ENCODE results near the gene GPN2.

The GPN2 gene

DNA sequence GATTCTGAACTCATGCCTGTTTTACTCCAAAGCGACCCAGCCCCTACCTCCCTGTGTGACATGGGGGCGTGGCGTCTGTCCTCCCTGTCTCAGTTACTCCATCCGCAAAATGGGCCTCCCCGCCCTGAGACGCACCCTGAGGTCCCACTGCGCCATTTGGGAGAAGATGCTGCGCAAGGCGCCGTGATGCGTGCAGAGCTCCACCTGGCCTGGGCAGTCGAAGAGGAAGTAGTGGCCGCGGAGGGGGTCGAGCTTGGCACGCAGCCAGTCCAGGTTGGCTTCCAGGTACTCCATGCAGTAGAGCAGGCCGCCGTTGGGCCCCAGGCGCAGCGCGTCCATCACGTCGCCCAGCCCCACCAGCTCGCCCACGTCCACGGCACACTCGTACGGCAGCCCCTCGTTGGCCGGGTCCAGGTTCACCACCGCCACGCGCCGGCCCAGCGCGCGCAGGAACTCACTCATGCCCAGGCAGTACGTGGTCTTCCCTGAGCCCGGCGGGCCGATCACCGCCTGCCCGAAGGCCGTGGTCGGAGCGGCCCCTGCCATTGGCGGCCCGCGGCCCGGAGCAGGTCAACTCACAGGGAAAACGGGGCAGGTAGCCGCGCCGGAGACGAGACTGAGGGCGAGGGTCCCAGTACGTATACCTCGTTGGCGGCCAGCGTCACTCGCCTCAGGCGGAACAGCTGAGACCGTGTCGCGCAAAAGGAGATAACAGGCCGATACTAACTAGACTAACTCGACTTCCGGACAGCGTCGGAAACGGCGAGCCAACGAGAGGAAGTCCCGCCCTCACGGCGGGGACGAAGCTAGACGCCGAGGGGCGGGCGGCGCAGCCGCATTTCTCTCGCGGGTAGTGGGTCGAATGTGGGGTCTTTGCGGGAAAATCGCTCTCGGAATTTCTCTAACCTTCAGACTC is at the start of gene GPN2:
Gene GPN2 (minus strand): TSS at position 733 of the 916 bp plus-strand sequence. CDS start 187 bp downstream, at position 546.
- peak; percentile 94 for DNase-seq

DNA sequence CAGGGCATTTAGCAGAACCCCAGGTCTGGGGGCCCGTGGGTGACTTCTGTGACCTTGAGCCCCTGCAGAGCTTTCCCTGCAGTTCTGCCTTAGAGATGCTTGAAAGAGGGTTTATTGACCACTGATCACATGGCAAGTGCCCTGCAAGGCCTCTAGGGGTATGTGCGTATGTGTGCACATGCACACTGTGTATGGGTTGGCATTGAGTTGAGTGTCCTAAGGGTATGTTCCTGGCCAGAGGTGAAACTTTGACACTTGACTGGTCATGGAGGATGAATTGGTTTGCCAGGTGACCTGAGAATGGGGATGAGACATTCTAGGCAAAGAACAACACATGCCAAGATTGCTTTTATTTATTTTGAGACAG is 48.6 kb upstream of the GPN2 start:
- DNase-seq = no peak

DNA sequence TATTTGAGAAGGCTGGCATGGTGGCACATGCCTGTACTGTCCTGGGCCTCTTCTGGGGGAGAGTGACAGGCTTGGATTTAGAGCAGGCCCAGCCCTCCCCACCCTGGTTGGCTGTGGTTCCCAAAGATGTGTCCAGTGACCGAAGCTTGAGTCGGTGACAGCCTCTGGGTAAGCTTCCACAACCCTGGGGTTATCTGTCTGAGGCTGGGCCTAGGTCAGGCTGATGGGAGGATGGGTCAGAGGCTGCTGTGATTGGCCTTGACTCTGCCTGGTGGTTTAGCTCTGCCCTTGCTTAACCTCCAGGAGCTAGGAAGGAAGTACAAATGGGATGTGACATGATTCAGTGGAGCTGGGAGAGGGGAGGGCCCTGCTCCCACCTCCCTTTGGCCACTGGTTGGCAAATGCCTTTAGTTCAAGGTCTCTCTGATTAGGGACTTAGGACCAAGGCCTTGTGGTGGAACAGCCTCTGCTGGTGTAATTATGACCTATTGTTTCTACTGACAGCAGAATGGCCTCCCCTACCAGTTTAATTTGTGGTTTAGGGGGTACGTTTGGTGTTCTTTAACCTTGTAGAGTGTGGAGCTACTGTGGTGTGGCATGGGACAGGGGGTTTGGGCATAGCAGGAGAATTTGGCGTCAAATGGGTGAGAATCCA is 48.0 kb upstream of the GPN2 start:
- no peak for DNase-seq

DNA sequence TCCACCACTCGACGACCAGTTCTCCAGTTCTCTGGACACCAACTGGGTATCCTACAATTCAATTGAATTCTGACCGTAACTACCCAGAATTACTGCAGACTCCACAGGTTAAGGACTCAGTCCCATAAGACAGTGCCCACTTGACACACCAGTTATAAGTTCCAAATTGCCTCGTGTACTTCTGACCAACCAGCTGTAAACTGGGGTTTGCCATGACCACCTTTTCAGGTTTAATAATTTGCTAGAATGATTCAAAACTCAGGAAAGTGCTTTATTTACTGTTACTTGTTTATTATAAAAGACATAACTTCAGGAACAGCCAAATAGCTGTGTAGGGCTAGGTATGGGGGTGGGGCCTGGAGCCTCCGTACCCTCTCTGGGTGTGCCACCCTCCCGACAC is 46.7 kb upstream of the GPN2 start:
- no peak for DNase-seq

DNA sequence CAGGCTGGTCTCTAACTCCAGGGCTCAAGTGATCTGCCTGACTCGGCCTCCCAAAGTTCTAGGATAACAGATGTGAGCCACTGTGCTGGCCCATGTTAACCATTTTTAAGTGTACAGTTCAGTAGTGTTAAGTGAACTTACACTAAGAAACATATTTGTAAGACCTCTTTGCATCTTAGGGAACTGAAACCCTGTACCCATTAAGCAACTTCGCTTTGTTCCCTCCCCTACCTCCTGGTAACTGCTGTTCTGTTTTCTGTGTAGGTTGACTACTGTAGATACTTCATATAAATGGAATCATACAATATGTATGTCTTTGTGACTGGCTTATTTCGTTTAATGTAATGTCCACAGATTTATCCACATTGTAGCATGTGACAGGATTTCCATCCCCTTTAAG is 42.4 kb upstream of the GPN2 start:
- no peak for DNase-seq

DNA sequence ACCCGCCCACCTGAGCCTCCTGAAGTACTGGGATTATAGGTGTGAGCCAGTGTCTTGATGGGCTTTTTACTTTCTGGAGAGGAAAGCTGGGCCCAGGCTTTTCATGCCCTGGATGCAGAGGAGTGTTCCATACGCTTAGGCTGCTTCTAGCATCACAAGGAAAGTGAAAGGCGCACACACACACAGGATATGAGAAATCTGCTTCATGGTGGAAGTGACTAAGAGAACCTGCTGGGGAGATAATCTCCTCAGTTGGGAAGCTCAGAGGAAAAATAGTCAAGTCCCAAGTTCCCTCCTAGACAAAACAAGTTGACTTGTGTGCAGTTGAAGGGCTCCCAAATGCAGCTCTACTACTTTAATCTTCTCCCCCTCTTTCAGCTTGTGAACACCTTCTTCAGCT is 33.6 kb upstream of the GPN2 start:
- DNase-seq = no peak

DNA sequence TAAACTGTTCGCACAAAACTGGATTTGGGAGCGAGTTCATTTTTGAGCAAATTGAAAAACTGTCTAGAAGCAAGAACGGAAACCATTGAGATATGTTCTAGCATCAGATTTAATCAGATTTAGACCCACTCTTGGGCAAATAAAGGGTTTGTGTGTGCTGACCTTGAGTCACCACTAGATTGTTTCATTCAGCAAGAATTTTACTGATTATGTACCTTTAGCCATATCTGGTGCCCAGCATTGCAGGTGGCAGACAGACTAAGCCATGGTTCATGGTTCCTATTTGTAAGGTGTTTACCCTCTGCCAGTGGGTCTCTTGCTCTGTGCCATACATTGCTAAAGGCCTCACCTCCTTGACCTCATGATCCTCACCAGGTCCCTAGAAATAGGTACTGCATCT is 32.8 kb upstream of the GPN2 start:
- DNase-seq = no peak

DNA sequence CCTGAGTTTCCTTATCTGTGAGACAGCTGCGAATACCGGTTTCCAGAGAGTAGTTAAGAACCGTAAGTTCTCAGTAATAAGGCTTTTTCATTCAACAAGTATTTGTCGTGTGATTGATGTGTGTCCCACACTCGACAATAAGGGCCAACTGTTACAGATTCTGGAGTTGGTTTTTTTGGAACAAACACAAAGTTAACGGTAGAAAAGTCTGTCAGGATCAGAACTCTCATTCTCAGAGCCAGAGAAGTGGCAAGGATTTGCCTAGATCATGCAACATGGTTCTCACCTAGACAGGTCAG is 32.3 kb upstream of the GPN2 start:
- no peak for DNase-seq

DNA sequence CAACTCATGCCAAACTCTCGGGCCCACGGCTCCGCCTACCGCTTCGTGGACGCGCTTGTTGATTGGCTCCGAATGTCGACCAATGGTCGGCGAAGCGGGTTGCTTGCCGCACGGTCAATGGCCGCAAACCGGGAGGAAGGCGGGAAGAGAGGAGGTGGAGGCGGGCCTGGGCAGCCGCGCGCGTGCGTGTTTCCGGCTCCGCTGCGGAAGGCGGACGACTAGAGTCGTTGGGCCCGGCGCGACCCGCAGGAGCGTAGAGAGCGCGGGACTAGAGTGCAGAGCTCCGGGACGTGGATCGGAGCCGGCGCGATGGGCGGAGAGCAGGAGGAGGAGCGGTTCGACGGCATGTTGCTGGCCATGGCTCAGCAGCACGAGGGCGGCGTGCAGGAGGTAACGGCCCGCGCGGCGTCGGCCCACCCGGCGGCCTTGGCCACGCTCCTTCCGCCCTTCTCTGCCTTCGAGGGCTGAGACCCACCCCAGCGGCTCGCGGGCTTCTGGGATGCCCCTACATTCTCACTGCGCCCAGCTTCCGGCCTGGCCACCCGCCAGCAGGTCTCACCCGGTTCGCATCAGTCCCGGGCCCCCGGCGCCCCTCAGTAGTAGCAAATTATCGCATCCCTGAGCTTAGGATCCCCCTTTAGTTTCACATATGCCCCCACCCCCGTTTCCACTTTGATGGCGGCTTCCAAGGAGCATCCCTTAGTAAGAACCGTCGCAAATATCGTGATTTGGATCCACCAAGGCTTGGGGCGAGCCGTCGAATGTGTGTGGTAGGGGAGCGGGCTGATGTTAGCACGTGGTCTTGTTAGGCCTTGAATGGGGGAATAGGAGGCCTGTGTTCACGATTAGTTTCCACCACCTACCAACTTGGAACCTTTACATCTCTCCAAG is 31.7 kb upstream of the GPN2 start, which contains the start of gene NUDC:
Gene NUDC (plus strand): TSS at position 204 of the 891 bp plus-strand sequence. CDS start 106 bp downstream, at position 310.
- DNase-seq = peak; percentile 98

DNA sequence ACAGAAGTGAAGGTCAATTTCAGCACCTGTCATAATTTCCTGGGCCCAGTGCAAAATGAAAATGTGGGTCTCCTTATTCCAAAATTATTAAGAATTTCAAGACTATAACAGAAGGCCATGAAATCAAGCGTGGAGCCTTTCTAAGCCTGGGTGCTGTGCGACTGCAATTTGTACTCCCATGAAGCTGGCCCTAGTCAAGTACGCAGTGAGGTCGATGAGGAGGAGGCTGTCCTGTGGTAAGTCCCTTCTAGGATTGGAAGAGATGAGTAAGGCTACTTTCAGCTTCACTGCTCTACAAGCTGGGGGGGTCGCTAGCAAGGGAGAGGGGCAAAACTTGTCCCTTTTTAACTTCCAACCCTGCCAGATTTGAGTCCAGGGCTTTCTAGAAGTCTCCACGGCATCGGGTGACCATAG is 31.1 kb upstream of the GPN2 start:
- no peak for DNase-seq

DNA sequence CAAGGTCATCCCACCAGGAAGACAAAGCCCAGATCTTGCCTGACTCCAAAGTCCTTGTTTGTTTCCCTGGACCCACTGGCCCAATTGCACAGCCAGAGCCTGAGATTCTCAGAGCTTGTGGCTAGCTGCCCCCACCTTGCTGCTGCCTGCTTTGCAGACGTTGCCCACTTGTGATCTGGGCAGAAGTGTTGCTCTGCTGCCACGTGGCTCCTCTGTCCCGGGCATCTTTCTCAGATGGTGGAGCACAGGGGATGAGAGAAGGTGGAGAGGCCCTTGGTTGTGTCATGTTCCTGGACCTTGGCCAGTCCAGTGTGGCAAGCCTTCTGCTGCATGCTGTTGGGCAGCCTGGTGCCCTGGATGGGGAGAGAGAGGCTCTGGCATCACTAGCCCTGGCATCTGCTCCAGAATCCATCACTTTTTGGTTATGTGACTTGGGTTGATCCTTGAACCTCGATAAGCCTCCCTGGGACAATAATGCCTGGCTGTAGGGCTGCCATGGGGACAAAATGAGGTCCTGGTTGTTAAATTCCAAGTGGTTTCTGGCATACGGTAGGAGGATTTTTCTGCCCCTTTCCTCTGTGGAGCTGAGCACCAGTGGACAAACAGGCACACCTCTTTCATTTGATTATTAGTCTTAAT is 25.2 kb upstream of the GPN2 start:
- no peak for DNase-seq

DNA sequence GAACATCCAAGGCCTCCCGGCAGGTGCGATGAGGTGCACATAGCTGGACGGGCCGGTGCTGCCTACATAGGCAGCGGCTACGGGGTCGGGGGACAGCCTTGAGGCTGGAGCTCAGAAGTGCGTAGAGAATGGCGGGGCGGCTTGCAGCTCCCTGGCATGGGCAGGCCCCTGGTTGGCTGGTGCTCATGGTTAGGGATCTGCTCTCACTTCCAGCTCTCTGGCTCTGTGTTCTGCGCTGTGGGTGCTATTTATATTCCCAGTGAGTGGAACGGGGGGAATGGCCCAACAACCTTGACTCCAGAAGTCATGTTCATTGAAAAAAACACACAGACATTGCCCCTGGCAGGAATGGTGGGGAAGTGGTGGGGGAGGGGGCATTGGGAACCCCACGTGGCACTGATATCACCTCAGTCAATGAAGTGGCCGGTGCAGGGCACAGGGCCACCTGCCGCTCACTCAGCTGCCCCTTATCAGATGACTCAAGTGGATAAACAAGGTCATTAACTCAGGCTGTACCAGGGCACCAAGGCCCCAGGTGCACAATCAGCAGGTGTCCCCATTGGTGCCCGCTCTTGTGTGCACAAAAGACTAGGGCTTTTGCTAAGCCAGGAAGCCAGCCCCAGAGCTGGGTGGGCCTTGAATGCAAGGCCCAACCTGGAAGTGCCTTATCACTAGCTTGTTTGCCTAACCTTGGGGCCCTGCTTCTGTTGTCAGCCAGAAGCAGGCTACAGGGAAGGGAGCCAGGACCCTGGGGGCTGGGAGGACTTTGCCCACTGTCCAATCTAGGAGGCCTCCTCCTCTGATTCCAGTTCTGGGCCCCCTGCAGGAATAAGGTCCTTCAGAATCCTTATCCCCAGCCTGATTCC is 23.9 kb upstream of the GPN2 start, which contains the start of gene NR0B2:
Gene NR0B2 (minus strand): TSS at position 222 of the 866 bp plus-strand sequence. CDS start 35 bp downstream, at position 187.
- peak; percentile 81 for DNase-seq

DNA sequence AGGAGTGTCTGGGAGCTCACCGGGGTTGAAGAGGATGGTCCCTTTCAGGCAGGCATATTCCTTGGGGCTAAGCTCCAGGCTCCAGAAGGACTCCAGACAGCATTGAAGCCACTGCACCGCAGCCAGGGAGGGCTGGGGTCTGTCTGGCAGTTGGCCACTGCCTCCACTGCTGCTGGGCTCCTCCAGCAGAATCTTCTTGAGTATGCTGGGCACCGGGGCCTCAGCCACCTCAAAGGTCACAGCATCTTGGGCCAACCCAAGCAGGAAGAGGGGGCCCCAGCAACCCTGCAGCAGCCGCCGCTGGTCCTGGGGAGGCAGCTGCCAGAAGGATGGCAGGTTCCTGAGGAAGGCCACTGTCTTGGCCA is 23.3 kb upstream of the GPN2 start:
- DNase-seq = no peak

DNA sequence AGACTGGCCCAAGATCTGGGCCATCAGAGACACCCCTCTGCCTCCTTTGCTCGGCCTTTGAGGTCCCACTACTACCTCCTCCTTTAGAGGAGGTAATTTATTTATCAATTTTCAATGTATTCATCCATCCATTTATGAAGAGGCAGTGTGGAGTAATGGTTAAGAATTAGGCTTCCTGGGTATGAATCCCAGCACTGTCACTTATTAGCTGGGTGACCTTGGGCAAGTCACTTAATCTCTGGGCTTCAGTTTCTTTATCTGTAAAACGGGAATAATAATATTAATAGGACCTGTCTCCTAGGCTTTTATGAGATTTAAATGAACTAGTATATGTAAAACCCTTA is 22.0 kb upstream of the GPN2 start:
- DNase-seq = no peak

DNA sequence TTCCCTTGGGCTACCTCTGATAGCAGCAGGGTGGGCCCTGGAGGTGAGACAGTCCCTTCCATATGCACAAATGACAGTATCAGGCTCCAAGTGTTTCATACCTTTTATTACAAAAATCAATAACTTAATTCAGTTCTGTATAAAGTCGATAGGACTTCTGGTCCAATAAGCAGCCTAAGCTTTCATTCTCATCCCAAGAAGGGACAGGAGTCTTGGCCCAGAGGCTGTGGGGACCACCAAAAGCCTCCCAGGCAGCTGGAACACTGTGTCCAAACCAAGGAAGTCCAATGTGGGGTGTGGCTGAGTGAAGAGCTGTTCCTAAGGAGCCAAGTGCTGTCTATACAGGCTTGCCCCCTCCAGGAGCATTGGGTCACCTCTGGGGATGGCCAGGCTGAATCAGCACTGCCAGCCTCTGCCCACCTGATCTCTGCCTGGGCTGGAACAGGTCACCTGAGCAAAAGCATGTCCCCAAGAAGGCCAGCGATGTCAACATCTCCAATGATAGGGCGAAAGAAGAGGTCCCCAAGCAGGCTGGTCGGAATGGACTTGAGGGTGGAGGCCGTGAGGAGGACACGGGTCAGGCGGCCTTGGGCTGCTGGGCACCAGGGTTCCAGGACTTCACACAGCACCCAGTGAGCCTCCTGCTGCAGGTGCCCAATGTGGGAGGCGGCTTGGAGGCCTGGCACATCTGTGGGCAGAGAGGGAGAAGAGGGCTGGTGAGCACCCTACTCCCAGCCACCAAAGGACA is 21.5 kb upstream of the GPN2 start:
- DNase-seq = no peak

DNA sequence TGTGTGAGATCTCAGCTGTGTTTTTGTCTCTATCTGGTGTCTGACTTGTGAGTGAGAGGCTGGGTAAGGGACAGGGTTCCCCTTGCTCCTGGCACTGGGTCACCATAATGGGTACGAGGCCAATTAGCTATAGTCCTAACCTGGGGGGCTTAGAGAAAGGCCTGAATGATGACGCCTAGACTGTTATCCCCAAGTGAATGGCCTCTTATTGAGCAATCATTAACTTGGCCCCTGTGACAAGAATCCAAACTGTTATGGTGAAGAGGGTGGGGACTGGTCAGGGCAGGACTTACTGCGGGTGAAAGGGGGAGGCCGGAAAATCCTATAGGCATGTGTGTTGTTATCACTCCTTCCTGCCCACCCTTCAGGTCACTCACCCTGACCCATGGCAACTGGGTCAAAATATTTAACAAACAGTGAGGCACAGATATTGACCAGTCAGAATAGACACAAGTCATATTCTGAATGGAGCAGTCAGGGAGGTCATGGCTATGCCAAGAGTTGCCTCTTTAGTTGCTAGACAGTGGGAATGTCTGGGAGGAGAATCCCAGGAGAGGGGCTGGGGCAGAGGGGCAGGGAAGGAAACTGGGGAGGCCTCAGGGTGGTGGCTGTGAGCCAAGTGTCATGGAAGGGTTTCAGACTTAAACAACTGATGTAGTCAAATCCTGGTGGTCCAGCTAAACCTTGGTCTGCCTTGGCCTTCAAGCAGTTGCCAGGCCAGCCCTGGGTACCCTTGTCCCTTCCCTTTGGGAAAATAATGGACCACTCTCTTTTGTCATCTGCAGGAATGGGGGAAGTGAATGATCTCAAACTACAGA is 20.5 kb upstream of the GPN2 start:
- DNase-seq = no peak

DNA sequence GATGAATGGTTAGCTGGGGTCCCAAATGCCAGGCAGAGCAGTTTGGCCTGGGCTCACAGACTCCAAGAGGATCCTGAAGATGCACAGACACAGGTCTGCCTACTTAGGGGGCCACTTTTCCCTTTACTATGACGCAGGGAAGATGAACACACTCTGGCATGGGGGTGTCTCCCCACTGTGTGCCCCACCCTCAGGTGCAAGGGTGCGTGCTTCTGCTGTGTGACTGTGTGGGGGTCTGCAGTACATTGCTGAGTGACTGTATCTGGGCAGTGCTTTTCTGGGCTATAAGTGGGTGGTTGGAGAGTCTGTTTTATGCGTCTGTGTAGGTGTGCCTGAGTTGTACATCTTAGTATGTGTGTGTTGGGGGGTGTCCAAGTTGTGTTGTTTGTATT is 19.9 kb upstream of the GPN2 start:
- no peak for DNase-seq

DNA sequence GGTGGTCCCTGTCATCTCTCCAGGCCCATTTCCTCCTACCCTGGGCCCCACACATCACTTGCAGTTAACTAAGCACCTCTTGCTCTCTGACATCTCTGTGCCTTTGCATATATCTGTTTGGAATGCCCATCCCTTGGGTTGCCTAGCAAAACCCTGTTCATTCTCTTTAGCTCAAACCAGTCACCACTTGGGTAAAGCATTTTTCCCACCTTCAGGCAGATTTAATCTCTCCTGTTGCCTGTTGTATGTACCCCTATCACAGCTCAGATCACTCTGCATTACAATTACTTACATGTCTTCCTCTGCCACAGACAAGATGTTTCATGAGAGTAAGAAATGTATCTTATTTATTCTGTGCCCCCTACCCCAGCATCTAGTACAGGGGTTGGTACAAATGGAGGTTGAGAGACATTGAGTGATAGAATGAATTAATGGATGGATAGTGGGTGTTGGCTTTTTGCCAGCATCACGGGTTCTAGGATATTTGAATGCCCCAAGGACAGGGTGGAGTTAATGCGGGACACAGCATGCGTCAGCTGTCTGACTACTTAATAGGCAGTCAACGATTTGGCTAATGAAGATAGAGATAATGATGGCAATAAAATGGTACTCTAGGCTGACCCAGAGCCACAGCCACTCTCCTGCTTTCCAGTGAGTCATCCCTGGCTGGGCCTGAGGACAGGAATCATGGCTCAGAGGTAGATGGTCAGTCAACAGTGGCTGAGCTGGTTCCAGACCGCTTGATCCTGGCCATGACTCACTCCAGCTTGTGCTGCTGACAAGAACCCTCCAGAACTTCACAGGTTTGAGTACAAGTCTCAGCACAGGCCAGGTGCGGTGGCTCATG is 17.2 kb upstream of the GPN2 start:
- no peak for DNase-seq

DNA sequence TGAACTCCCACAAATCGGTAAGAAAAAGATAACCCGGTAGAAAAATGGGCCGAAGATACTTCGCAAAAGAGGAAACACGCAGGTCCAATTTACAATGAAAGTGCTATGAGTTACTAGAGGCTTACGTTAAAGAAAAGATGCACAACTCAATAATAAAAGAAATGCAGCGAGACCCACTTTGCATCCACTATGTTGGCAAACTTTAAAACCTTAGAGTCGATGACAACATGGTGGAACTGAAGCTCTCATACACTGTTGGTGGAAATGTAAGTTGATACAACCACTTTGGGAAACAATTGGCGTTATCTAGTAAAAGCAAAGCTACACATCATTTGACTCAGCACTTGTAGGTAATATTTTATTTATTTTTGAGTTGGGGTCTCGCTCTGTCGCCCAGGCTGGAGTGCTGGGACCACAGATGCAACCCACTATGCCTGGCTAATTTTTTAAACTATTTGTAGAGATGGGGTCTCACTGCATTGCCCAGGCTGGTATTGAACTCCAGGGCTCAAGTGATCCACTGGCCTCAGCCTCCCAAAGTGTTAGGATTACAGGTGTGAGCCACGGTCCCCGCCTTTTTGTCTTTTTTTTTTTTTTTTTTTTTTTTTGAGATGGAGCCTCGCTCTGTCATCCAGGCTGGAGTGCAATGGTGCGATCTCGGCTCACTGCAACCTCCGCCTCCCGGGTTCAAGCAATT is 10.9 kb upstream of the GPN2 start:
- DNase-seq = peak; percentile 31

All from hematopoietic multipotent progenitor cell treated with erythropoietin and hydrocortisone succinate and interleukin-3 and kit ligand, for 6 days (in vitro differentiated cells).